Amniotic stem cell (primary cell): ENCODE data around the gene C1orf216.
"Not testable (repeated sequence)": the region's sequence is repeated elsewhere in the genome, so short reads cannot be mapped to it uniquely, and the experiment has no call there.

Experiments used
- DNase-seq: peaks from one replicate; lab custom pipeline; 2025; lab: John Stamatoyannopoulos, UW

Gene C1orf216

DNA sequence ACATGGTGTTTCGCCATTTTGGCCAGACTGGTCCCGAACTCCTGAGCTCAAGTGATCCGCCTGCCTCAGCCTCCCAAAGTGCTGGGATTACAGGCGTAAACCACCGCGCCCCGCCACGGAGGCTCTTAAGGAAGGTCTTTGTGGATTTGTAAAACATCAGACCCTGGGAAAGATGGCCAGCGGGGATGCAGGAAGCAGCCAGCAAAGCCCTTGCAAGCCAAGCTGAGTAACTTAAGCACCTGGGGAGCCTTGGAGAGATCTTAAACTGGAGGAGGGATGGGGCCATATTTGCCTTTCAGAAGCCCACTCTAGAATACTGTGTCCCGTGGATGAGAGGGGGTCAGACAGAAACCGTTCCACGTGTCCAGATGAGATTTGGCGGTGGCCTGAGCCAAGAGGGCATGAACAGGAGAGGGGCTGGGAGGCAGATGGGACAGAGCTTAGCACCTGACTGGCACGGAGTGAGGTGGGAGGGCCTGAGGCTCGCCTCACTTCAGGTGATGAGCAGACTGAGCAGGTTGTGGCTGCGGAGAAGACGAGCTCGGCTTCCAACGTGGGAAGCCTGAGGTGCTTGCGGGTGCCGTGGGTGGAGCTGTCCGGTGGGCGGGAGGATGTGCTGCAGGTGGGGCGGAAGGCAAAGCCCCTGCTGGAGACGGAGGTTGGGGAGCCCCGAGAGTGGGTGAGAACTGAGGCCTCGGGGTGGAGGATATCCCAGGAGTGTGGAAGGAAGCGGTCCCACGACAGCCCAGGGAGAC is 11.7 kb downstream of the C1orf216 start:
- no peak for DNase-seq

DNA sequence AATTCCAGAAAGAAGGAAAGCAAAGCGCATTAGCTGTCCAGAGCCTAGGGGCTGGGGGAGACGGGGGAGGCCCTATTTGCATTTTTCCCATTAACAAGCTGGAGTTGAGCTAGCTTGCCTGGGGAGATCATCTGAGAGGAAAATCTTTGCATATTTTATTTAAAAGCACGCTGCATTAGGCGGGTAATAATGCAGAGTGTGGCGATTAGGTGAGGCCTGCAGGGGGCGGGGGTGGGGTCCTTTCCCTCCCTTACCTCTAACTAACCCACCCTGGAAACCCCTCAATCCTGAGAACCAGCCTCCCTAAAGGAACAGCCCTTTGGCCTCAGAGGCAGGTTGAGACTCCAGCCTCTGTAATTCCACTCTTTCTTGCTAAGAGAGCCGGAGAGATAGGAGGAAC is 16.2 kb downstream of the C1orf216 start:
- DNase-seq, result no peak

DNA sequence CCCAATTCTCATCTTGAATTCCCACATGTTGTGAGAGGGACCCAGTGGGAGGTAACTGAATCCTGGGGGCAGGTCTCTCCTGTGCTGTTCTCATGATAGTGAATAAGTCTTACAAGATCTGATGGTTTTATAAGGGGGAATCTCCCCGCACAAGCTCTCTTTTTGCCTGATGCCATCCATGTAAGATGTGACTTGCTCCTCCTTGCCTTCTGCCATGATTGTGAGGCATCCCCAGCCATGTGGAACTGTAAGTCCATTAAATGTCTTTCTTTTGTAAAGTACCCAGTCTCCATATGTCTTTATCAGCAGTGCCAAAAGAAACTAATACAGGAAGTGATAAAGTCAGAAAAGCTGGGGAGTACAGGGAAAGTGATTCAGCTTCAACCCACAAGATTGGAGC is 19.5 kb downstream of the C1orf216 start:
- not testable (repeated sequence) for DNase-seq

DNA sequence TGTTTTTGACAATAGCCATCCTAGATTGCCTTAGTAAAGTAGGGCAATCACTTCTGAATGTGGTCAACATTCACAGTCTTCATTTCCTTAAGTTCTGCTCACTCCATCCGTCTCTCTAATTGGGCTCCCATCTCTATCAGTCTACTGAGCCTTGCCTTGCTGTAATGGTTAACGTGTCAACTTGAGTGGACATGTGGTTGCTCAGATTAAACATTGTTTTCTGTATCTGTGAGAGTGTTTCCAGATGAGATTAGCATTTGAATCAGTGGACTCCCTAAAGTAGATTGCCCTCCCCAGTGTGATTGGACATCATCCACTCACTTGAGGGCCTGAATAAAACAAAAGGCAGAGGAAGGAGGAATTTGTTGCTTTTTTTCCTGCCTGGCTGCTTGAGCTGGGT is 26.4 kb downstream of the C1orf216 start:
- DNase-seq, result no peak

DNA sequence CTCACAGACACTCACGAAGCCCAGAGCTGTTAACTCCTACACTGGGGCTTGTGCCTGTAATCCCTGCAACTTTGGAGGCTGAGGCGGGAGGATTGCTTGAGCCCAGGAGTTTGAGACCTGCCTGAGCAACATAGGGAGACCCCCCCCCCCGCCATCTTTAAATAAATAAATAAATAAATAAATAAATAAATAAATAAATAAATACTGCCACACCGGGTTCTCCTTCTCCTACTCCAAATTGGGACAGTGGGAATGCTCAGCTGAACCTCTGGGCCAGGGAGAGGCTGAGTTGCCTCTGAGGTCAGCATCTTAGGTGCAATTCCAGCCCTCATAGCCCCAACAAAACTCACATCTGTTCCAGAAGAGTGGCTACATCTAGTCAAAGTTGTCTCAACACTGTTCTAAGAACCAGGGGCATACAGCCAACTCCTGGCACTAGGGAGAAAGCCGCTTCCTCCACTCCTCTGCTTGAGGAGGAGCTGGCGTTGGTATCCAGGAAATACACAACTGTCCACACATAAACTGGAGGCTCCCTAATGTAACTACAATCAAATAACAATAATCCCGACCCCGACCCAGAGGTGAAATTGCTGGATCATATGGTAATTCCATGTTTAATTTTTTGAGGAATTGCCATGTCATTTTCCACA is 27.0 kb downstream of the C1orf216 start:
- DNase-seq, result no peak

DNA sequence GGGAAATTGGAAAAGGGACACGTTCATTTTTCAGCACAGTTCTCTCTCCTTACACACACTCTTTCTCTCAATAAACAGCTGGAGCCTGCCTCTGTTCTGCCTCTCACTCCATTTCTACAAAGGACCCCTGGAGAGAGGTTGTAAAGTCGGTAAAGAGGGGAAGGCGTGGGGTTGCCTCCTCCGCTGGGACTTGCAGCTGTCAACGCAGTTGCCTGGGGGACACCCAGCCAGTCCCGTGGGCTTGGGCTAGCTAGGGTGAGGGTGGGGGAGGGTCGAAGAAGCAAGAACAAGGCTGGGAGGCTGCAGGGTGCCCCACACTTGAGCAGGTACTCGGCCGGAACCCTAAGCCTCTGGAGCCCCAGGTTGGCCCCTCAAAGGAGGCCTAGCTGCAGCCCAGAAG is 27.6 kb downstream of the C1orf216 start:
- DNase-seq, result no peak

DNA sequence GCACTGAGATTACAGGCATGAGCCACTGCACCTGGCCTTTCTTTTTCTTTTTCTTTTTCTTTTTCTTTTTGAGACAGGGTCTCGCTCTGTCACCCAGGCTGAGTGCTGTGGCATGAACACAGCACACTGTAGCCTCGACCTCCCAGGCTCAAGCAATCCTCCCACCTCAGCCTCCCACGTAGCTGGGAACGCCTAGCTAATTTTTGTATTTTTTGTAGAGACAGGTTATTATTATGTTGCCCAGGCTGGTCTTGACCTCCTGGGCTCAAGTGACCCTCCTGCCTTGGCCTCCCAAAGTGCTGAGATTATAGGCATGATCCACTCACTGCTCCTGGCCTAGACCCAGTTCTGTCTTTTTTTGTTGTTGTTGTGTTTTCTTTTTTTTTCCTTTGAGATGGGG is 28.6 kb downstream of the C1orf216 start:
- not testable (repeated sequence) for DNase-seq

DNA sequence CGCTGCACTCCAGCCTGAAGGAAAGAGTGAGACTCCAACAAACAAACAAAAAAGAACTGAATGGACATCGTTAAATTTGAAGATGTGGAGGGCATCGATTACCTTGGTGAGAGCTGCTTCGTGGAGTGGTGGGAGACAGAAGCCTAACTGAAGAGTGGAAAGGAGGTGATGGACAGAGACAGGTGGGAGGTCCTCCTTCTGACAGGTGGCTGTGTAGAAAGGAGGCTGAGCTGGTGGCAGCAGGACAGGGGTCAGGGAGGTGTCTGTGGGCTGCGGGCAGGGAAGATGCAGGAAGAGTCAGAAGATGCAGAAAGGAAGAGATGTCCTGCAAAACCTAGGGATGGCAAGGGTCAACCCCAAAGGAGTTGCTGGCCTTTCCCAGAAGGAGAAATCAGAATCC is 30.5 kb downstream of the C1orf216 start:
- DNase-seq, result no peak

DNA sequence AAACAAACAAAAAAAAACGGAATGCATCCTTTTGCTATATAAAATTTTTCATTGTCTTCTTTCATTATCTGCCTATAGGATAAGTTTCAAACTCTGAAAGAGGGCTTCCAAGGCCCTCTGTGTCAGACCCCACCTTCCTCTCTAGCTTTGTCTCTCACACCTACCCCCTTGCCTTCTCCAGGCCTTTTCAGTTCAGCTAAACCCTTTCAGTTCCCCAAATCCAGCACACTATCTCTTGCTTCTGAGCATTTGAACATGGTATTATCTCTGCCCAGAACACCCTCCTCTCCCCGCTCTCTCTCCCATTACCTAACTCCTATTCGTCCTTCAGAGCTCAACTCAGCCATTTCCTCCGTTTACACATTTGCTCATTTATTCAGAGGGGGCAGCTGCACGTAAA is 35.7 kb downstream of the C1orf216 start:
- DNase-seq, result no peak

DNA sequence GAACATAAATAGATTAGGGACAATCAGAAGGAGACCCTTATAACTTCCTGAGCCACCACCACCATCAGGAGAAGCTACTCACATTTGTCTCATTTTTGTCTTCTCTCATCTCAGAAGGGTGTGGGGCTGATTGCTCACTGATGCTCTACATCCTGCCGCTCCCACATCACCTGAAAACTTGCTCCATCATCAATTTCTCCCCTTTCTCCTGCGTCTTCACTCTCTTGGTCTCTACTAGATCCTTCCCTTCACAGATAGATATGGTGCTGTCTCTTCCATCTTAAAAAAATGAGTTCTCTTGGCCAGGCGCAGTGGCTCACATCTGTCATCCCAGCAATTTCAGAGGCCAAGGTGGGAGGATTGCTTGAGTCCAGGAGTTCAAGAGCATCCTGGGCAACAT is 38.4 kb downstream of the C1orf216 start:
- no peak for DNase-seq

DNA sequence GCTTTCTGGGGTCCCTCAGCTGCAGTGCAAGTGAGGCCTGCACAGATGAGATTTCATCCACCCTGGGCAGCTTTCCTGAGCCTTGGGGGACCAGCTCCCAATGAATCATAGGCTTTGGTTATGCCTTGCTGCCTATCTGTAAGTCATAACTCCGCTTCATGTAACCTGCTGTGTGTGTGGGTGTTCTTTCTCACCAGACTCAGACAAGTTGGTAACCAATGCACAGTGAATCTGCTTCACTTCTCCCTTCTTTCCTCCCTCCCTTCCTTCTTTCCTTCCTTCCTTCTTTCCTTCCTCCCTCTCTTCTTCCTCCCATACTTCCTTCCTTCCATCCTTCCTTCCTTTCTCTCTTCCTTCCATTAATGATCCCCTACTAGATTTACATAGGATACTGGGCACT is 42.9 kb downstream of the C1orf216 start:
- DNase-seq, result no peak

DNA sequence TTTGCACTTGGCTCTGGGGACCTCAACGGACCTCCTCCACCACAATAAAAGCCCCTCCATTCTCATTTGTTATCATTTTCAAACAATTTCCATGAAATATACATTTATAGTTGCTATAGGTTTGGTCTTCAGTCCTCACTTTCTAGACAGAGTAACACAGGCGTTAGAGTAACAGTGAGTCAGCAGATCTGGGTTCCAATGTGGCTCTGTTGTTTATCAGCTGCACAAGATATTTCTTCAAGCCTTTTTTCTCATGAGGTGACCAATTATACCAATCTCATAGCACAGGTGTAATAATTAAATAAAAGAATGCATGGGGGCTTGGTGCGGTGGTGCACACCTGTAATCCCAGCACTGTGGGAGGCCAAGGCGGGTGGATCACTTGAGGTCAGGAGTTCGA is 44.6 kb downstream of the C1orf216 start:
- no peak for DNase-seq

DNA sequence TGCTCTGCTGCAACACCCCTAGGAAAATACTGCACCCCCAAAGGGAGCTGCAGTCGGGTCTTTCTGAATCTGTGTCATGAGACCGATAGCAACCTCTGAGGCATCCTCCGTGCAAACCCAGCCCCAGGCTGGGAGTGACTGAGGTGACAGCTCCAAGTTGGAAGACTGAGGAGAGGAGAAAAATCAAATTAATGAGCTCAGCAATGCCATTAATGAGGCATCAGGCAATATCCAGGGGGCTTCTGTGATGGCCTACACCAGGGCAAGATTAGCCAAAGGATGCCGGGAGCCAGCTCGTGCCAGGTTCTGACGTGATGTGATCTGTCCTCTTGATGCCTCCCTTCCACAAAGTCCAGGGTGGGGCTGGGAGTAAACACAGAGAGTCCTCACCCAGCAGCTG is 46.6 kb downstream of the C1orf216 start:
- DNase-seq, result no peak

DNA sequence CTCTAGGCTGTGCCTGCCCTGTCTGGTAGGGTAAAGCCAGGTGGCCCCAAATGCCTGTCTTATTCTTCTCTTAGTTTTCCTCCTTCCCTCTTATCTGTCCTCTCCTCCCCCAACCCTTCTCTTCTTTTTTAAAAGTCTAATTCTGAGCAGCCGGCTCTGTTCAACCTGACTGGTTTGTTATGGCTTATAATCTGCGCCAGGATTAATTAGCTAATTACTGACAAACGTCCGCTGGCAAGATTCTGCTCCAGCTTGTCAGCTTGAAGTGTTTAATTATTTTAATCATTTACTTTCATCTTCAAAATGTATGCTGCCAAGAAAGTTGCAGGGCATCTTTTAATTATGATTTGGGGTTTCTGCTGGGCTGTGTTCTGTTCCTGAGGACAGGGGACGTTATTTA is 50.2 kb downstream of the C1orf216 start:
- no peak for DNase-seq

DNA sequence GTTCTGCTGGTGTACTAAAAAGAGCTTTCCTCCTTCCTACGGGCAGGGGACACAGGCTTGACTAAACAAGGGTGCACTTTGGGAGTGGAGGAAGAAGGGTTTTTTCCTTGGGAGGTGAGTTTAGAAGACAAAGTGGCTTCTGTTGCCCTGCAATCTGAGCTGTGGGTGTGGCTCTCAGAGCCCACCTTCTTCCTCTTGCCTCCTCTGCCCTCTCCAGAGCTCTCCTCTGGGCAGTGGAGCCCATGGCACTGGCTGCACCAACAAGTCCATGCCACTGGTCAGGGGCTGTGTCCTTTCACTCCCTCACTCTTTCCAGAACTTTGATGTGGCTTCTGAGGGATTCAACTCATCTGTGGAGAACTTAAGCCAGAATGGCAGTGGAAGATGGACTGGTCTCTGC is 51.8 kb downstream of the C1orf216 start:
- DNase-seq, result no peak

DNA sequence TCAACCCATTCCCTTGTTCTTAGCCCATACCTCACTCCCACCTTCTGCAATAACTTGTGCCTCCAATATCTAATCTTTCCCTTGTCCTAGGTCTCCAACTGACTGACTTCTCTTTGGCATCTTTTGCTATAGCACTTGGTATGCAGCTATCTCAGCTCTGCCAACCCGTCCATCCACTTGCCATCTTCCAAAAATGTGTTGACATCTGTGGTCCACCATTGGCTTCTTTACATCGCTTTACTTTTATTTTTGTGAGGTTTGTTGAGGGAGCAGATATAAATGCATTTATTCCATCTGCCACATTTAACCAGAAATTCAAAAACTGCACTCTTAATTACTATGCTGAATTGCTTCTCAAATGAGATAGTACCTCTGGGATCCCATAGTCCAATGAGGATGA is 52.5 kb downstream of the C1orf216 start:
- no peak for DNase-seq
